Trophoblast cell (in vitro differentiated cells and primary cell): Measurements from ENCODE around the gene RAB41.

Source experiments
- DNase-seq, 2 donors: peaks; one replicate each; pipeline ENCODE4 v3.0.0-alpha.2; 2016
- H2AFZ ChIP-seq: 2 replicates; pipeline ENCODE4 v1.6.1; 2013; ENCODE audit warnings: low read length, moderate library complexity, mild to moderate bottlenecking; ENCODE audit not compliant: insufficient read depth, poor library complexity
- H2AK5ac ChIP-seq: 2 replicates; pipeline ENCODE4 v1.6.1; 2013; ENCODE audit warnings: mild to moderate bottlenecking, low read length
- H2BK120ac ChIP-seq: 2 replicates; pipeline ENCODE4 v1.6.1; 2013; ENCODE audit warnings: low read length, mild to moderate bottlenecking, moderate library complexity; ENCODE audit not compliant: insufficient read depth, poor library complexity
- H2BK12ac ChIP-seq: 2 replicates; pipeline ENCODE4 v1.6.1; 2013; ENCODE audit warnings: mild to moderate bottlenecking, low read length, moderate library complexity
- H2BK5ac ChIP-seq: 2 replicates; pipeline ENCODE4 v1.6.1; 2013; ENCODE audit warnings: low read length, low read depth, moderate library complexity, mild to moderate bottlenecking; ENCODE audit not compliant: poor library complexity
- H3K14ac ChIP-seq: 2 replicates; pipeline ENCODE4 v1.6.1; 2013; ENCODE audit warnings: mild to moderate bottlenecking, low read length
- H3K18ac ChIP-seq: 2 replicates; pipeline ENCODE4 v1.6.1; 2013; ENCODE audit warnings: mild to moderate bottlenecking, low read length
- H3K23ac ChIP-seq: 2 replicates; pipeline ENCODE4 v1.6.1; 2013; ENCODE audit warnings: low read length
- H3K27ac ChIP-seq: 2 replicates; pipeline ENCODE4 v1.5.1; 2013; ENCODE audit warnings: low read depth, mild to moderate bottlenecking, inconsistent platforms, low read length, moderate library complexity
- H3K27me3 ChIP-seq: 2 replicates; pipeline ENCODE4 v1.6.1; 2013; ENCODE audit warnings: inconsistent platforms, mild to moderate bottlenecking, low read length, moderate library complexity; ENCODE audit not compliant: insufficient read depth
- H3K36me3 ChIP-seq, 2 experiments: 1 replicate in 1 of 2; 2 replicates in 1 of 2; pipeline ENCODE4 v1.6.1; 2013; ENCODE audit warnings: low read length in 2 of 2, mild to moderate bottlenecking in 2 of 2, moderate library complexity in 1 of 2; ENCODE audit not compliant: insufficient read depth in 2 of 2, control insufficient read depth in 1 of 2
- H3K4ac ChIP-seq: 2 replicates; pipeline ENCODE4 v1.6.1; 2013; ENCODE audit warnings: low read depth, mild to moderate bottlenecking, low read length, moderate library complexity
- H3K4me1 ChIP-seq, 2 experiments: 1 replicate in 1 of 2; 2 replicates in 1 of 2; pipeline ENCODE4 v1.6.1; 2013; ENCODE audit warnings: low read length in 2 of 2, mild to moderate bottlenecking in 2 of 2, moderate library complexity in 1 of 2; ENCODE audit not compliant: insufficient read depth in 2 of 2, control insufficient read depth in 1 of 2
- H3K4me2 ChIP-seq: 2 replicates; pipeline ENCODE4 v1.6.1; 2013; ENCODE audit warnings: inconsistent platforms, mild to moderate bottlenecking, low read length, moderate library complexity
- H3K4me3 ChIP-seq: 2 replicates; pipeline ENCODE4 v1.5.1; 2013; ENCODE audit warnings: mild to moderate bottlenecking, low read depth, low read length, inconsistent platforms
- H3K79me1 ChIP-seq: one replicate; pipeline ENCODE4 v1.6.1; 2013; ENCODE audit warnings: low read length
- H3K79me2 ChIP-seq: 2 replicates; pipeline ENCODE4 v1.6.1; 2013; ENCODE audit warnings: low read length, mild to moderate bottlenecking; ENCODE audit not compliant: control insufficient read depth, insufficient read depth, poor library complexity
- H3K9ac ChIP-seq: 2 replicates; pipeline ENCODE4 v1.6.1; 2013; ENCODE audit warnings: mild to moderate bottlenecking, low read length
- H3K9me3 ChIP-seq: 2 replicates; pipeline ENCODE4 v1.6.1; 2013; ENCODE audit warnings: low read depth, mild to moderate bottlenecking, control low read depth, inconsistent platforms, low read length; ENCODE audit not compliant: insufficient read depth
- H4K12ac ChIP-seq: 2 replicates; pipeline ENCODE4 v1.6.1; 2013; ENCODE audit warnings: low read depth, mild to moderate bottlenecking, low read length, moderate library complexity
- H4K8ac ChIP-seq: 2 replicates; pipeline ENCODE4 v1.6.1; 2013; ENCODE audit warnings: low read depth, mild to moderate bottlenecking, low read length, moderate library complexity
- H4K91ac ChIP-seq: one replicate; pipeline ENCODE4 v1.6.1; 2013; ENCODE audit warnings: low read depth, mild to moderate bottlenecking, low read length, moderate library complexity
- WGBS: extraction: QIAGEN DNeasy Blood & Tissue Kit; methylation state at CpG from one replicate; pipeline ENCODE4 v1.1.7; 2013; ENCODE audit warnings: missing lambda C conversion rate; ENCODE audit not compliant: insufficient read length, insufficient coverage; ENCODE audit errors: extremely low coverage; 5-methylcytosine and 5-hydroxymethylcytosine counted together

Gene RAB41

DNA sequence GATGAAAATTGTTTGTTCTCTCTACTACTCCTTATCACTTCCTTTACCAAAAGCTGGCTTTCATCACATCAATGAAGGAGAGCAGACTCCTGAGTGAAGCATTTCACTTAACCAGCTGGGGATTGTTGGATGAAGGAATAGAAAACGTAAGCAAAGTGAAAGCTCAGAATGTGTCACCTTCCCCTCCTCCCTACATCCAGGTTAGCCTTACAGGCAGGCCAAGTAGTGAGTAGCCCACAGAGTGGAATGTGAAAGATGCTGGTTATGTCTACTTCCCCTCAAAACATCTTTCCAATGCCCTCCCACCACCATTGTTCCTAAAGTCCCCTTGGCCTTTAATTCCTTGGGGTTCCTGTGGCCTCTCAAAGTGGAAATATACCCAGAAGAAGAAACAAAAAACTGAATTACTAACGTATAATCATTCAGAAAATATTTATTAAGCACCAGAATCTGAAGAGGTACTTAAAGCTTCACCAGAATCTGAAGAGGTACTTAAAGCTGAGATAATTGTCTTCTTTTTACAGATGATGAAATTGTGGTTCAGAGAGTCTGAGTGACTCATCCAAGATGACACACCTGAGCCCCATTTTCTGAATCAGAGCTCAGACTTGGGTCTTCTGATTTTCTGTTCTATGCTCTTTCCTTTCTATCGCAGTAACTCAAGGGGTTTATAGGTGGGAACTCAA is 28.5 kb upstream of the RAB41 start:
- H3K27ac ChIP-seq = no peak overlapping the region
- H2AFZ ChIP-seq = no peak overlapping the region
- no peak overlapping the region for H3K18ac ChIP-seq
- H3K9me3 ChIP-seq = no peaks in the 10 kb centered on the region
- H3K9ac ChIP-seq = no peak overlapping the region
- H2AK5ac ChIP-seq = no peak overlapping the region
- no peak for DNase-seq
- no peaks in the 10 kb centered on the region for H3K4me1 ChIP-seq
- H2BK12ac ChIP-seq = no peak overlapping the region
- no peak overlapping the region for H3K4ac ChIP-seq
- H3K27me3 ChIP-seq = no peaks in the 10 kb centered on the region
- H3K4me3 ChIP-seq = no peak overlapping the region
- no peak overlapping the region for H3K14ac ChIP-seq
- no peak overlapping the region for H3K23ac ChIP-seq
- H4K8ac ChIP-seq = no peak overlapping the region
- H2BK5ac ChIP-seq = no peak overlapping the region
- H4K12ac ChIP-seq = no peak overlapping the region
- H2BK120ac ChIP-seq = no peak overlapping the region
- WGBS = no CpG with 5 or more reads among the region's 3 CpGs
- no peak overlapping the region for H4K91ac ChIP-seq
- H3K79me2 ChIP-seq = no peaks in the 10 kb centered on the region
- H3K79me1 ChIP-seq = no peaks in the 10 kb centered on the region
- H3K36me3 ChIP-seq = no peaks in the 10 kb centered on the region
- H3K4me2 ChIP-seq = no peak overlapping the region

DNA sequence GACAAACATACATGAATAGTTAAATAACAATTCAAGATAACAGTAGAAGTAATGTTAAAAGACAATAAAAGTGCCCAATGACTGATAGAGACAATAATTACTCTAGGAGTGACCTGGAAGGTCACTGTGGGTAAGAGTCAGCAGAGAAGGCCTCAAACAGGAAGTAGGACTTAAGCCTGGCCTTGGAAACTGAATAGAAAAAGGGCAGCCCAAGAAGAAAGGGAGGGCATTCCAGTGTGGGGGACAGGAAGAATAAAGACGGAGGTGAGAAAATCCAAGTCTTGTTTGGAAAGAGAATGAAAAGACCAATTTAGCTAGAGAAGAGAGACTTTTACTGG is 27.9 kb upstream of the RAB41 start:
- no peak overlapping the region for H2AFZ ChIP-seq
- H2BK5ac ChIP-seq = no peak overlapping the region
- no peak overlapping the region for H3K4me2 ChIP-seq
- no peaks in the 10 kb centered on the region for H3K4me1 ChIP-seq
- no peaks in the 10 kb centered on the region for H3K27me3 ChIP-seq
- H2BK120ac ChIP-seq = no peak overlapping the region
- H3K9me3 ChIP-seq = no peaks in the 10 kb centered on the region
- H2BK12ac ChIP-seq = no peak overlapping the region
- H3K9ac ChIP-seq = no peak overlapping the region
- no peak overlapping the region for H2AK5ac ChIP-seq
- no peak overlapping the region for H3K27ac ChIP-seq
- H3K14ac ChIP-seq = no peak overlapping the region
- H3K79me2 ChIP-seq = no peaks in the 10 kb centered on the region
- no peak for DNase-seq
- no peaks in the 10 kb centered on the region for H3K79me1 ChIP-seq
- H3K23ac ChIP-seq = no peak overlapping the region
- H3K4ac ChIP-seq = no peak overlapping the region
- H3K18ac ChIP-seq = no peak overlapping the region
- no peak overlapping the region for H4K8ac ChIP-seq
- H3K36me3 ChIP-seq = no peaks in the 10 kb centered on the region
- no CpG with 5 or more reads among the region's 1 CpG for WGBS
- no peak overlapping the region for H3K4me3 ChIP-seq
- no peak overlapping the region for H4K91ac ChIP-seq
- no peak overlapping the region for H4K12ac ChIP-seq

DNA sequence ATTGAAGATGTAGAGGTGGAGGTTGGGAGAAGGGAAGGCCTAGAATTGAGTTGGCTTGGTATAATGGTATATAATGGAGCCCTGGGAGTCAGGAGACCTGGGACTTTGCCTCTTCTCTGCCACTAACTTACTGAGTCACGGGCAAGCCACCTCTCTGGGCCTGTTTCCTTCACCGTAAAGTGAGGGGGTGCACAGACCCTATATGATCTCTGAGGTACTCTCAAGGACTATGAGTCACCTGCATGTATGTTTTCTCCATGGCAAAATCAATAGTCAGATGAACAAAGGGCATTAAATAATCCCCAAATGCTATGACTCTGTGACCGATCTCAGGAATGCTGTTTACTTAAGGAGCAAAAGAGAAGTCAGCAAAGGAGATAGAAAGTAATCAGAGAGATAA is 27.1 kb upstream of the RAB41 start:
- H3K79me1 ChIP-seq = no peaks in the 10 kb centered on the region
- no peak overlapping the region for H3K4me2 ChIP-seq
- no peak overlapping the region for H4K91ac ChIP-seq
- H2BK5ac ChIP-seq = no peak overlapping the region
- no CpG with 5 or more reads among the region's 3 CpGs for WGBS
- no peaks in the 10 kb centered on the region for H3K79me2 ChIP-seq
- H3K23ac ChIP-seq = no peak overlapping the region
- no peaks in the 10 kb centered on the region for H3K27me3 ChIP-seq
- no peaks in the 10 kb centered on the region for H3K4me1 ChIP-seq
- H3K14ac ChIP-seq = no peak overlapping the region
- H3K27ac ChIP-seq = no peak overlapping the region
- no peak overlapping the region for H2AFZ ChIP-seq
- DNase-seq = no peak
- H4K12ac ChIP-seq = no peak overlapping the region
- no peak overlapping the region for H3K4ac ChIP-seq
- no peak overlapping the region for H3K4me3 ChIP-seq
- H4K8ac ChIP-seq = no peak overlapping the region
- no peak overlapping the region for H2AK5ac ChIP-seq
- no peak overlapping the region for H3K9ac ChIP-seq
- no peaks in the 10 kb centered on the region for H3K9me3 ChIP-seq
- no peak overlapping the region for H2BK120ac ChIP-seq
- no peak overlapping the region for H3K18ac ChIP-seq
- H3K36me3 ChIP-seq = no peaks in the 10 kb centered on the region
- no peak overlapping the region for H2BK12ac ChIP-seq

DNA sequence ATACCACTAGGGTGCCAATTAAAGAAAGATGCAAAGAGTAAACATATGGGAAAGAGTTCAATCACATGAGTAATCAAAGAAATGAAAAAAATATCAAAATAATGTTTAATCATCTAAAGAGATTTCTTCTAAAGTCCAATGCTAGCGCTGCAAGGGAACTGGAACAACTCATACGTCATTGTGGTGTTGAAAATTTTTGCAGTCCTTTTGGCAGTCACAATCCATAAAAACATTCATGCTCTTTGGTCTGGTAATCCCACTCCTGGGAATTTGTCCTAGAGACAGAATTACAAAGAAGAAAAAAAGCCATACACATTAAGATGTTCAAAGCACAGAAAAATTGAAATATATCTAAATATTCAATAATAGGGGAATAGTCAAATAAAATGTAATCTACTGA is 26.5 kb upstream of the RAB41 start:
- Histone ChIP-seq H3K79me1 (no peaks in the 10 kb centered on the region), H4K12ac (no peak overlapping the region), H2BK12ac (no peak overlapping the region), H3K4ac (no peak overlapping the region), H2BK5ac (no peak overlapping the region), H3K36me3 (no peaks in the 10 kb centered on the region), H3K4me3 (no peak overlapping the region), H3K18ac (no peak overlapping the region), H2BK120ac (no peak overlapping the region), H3K14ac (no peak overlapping the region), H3K9ac (no peak overlapping the region), H4K8ac (no peak overlapping the region), H3K4me1 (no peaks in the 10 kb centered on the region), H3K27me3 (no peaks in the 10 kb centered on the region), H2AK5ac (no peak overlapping the region), H3K9me3 (no peaks in the 10 kb centered on the region), H4K91ac (no peak overlapping the region), H3K23ac (no peak overlapping the region), H3K79me2 (no peaks in the 10 kb centered on the region), H2AFZ (no peak overlapping the region), H3K4me2 (no peak overlapping the region), H3K27ac (no peak overlapping the region)
- DNase-seq = no peak
- no CpG with 5 or more reads among the region's 2 CpGs for WGBS
